GM19372 (cell line): ENCODE measurements around the gene GSN.
A peak's percentile ranks its signal among the peaks of the same experiment; 100 is the strongest.

Source experiments
- ATAC-seq: cut with Tn5 transposase; IDR thresholded peaks from one replicate; pipeline ENCODE4 v1.9.1; 2021; ENCODE audit warnings: mild to moderate bottlenecking, low read depth, moderate library complexity; ENCODE audit not compliant: unreplicated experiment

GSN gene

GRCh38 chr9:121267689-121268597, at the start of gene GSN:
TSS of gene GSN (plus strand) at chr9:121268162. CDS start at chr9:121301972, 33,810 bp downstream.
- peak; percentile 80 for ATAC-seq

DNA sequence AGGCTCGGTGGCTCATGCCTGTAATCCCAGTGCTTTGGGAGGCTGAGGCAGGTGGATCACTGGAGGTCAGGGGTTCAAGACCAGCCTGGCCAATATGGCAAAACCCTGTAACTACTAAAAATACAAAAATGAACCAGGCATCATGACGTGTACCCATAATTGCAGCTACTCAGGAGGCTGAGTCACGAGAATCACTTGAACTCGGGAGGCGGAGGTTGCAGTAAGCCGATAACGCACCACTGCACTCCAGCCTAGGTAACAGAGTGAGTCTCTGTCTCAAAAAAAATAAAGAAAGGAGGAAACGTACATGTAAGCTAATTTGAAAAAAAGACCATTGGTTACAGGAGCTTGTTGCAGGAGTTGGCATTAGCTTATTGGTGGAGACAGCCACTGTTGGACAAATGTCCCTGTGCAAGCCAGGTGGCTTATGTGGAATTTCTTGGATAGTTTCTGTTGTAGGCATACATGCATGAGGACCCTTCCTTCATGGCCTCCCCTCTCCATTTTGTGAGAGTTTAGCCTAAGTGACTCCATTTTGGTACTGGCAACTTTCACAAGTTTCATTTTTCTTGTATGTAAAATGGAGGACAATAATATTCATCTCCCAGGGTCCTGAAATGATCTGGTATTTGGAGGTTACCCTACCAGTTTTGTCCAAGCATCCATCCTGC, 49.5 kb upstream of the GSN start:
- ATAC-seq, result no peak

DNA sequence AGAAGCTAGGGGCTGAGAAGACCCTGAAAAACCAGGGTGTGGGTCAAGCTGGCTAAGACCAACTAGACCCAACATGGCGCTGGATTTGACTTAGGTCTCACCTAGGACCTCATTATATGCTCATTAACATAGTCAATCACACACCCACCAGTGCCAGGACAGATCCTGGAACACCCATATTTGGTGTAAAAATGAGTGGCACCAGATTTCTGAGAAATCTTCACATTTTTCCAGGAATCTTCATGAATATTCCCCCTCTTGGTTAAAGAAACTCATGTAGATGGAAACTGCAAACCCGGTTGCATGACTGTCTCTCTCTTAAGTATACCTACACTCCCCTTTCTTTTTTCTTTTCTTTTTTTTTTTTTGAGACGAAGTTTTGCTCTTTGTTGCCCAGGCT, 48.4 kb upstream of the GSN start:
- ATAC-seq, result no peak

GRCh38 chr9:121220996-121221663, 46.8 kb upstream of the GSN start:
- ATAC-seq, result no peak

DNA sequence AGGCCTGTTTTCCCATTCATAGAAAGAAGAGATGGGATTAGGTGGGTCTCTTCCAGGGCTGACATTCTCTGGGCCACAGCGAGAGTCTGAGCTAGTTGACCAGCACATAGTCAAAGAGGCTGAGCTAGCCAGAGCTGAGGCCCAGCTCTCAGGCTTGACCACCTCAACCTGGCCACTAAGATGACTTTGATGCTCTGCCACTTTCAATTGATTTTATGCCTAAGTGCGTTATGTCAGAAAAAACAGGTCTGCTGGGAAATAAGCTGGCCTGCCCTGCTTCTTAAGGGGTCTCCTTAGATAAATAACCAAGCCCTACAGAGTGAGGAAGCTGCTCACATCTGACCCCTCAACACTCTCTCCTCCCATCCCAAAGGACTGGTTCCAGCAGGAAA, 46.3 kb upstream of the GSN start:
- ATAC-seq, result no peak

- ATAC-seq, result no peak
These were observed 45.3 kb upstream of the GSN start for GRCh38 chr9:121222524-121223171.

DNA sequence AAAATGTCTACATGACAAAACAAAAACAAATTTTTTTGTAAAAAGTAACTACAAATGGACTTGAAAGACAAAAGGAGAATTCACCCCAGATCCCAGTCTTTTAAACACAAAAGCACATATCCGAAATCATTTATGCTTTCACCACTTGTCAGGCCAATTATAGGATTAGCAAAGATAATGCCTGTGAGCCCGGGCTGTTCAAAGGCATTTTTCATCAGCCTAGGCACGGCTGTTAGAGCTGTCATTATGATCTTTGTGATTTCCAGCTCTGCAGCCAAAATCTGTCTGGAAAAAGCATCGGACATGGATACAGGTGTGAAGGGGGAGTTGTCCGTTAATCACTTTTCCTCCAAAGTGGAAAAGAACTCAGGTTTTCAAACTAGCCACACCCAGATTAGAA, 42.7 kb upstream of the GSN start:
- no peak for ATAC-seq

GRCh38 chr9:121226175-121226574, 41.8 kb upstream of the GSN start:
- ATAC-seq, result no peak

DNA sequence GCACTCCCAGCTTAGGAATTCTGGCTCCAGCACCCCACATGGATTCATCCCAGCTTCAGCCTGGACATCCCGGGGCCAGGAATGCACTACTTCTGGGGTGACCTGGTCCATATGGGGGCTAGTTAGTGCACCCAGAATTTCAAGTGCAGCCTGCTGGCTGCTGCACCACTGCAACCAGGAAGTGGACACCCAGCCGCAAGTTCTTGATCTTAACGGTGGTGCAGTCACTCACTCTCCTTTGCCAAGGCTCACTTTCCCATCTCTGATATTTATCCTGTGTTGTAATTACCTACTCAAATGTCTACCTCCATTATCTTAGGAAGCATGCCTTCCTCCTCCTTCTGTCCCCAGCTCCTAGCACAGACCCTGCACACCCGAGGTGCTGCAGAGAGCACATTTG, 40.1 kb upstream of the GSN start:
- no peak for ATAC-seq

DNA sequence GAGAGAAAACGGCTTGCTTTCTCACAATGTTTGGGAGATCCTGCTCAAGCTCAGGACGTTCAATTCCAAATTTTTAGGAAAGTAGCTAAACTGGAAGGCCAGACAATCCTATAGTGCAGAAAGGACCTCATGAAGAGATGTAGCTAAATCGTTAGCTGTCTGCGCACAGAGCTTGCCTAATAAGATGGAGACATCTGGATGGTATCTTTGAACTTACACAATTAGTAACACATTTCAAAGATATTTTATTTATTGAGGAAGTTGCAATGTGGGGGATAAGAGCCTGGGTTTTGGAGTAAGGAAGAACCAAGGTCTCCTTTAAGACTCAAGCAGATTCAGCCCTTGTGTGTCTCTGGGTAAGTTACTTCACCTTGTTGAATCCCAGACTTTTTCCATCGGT, 37.7 kb upstream of the GSN start:
- ATAC-seq, result no peak

DNA sequence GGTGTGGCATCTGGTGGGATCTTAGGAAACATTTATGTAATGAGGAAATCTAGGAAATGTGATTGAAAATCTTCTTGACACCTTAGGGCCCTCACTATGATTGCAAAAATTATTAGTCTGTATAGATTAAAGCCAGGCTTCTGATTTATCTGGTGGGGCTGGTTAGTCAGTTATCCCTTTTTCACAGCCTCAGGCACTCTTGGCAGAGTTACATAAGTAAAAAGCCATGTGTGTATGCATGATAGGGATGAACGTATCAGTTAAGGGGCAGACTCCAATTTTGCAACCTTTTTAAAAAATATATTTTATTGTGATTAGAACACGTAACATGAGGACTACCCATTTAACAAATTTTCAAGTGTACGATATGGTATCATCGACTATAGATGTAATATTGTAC, 35.7 kb upstream of the GSN start:
- no peak for ATAC-seq

- ATAC-seq, result no peak
These were observed 33.8 kb upstream of the GSN start for GRCh38 chr9:121233906-121234831.

DNA sequence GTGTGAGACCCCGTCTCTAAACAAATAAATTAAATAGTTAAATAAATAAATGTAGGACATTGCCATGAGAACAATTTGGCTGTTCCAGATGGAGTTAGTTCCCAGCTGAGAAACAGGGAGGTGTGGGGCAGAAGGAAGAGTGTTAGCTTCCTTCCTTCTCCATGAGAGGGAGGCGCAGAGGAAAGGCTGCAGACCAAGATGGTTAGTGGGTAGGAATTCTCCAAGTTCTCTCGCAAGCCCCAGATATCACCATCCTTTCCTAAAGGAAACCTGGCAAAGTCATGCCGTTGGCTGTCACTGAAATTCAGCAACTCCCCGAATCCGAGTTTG, 33.2 kb upstream of the GSN start:
- ATAC-seq, result no peak

GRCh38 chr9:121235512-121235911, 32.5 kb upstream of the GSN start:
- ATAC-seq, result no peak

DNA sequence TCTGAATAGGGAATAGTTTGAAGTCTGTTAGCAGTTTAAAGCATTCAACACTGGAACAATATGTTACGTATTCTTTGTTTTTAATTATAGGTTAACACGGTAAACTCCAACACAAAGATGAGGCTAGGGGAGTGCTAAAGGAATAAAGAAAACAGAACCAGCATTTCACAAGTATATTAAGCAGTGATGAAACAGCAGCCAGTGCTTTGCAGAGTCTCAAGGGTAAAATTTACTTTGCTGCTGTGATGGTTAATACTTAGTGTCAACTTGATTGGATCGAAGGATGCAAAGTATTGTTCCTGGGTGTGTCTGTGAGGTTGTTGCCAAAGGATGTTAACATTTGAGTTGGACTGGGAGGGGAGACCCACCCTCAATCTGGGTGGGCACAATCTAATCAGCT, 30.0 kb upstream of the GSN start:
- ATAC-seq, result no peak

GRCh38 chr9:121239071-121239470, 28.9 kb upstream of the GSN start:
- no peak for ATAC-seq

GRCh38 chr9:121239851-121240250, 28.1 kb upstream of the GSN start:
- no peak for ATAC-seq

DNA sequence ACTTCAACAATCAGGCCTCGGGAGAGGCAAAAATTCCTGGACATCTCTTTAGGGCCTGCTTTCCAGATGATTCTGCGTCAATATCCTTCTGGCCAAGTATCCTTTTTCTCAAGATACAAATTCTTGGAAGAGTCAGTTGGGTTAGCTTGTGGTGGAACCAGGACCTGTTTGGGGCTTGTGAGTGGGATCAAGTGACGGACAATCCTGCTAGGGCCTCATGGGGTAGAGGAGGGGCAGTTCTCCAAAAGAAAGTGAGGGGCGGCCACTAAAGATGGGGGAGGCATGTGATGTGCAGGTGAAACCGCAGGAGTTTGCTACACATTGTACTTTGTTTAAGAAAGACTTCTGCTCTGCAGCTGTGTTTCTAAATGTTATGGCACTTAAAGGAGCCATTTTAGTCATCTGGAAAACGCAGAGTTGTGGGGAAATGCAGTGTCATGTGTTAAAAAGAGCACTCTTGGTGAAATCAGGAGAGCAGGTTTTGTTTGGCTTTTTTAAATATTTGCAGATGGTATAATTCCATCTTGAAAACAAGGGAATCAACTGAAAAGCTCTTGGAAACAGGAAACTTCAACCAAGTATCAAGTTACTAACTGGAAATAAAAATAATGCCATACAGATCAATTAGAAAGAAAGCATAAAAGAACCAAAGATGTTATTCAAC, 27.4 kb upstream of the GSN start:
- ATAC-seq, result no peak

GRCh38 chr9:121242219-121242958, 25.6 kb upstream of the GSN start:
- ATAC-seq, result no peak
